Body of pancreas (tissue), 4 donors: ENCODE results near the gene USP2.

Experiments
- CTCF ChIP-seq, 7 experiments: fragments of 450-650 bp in 4 of 7; fragments of 200-600 bp in 3 of 7; sonication (generic) in 3 of 7; IDR thresholded peaks; one replicate each; pipeline ENCODE4 v1.5.1; 2016 to 2019; ENCODE audit warnings: antibody characterized with exemption in 7 of 7
- POLR2A ChIP-seq, 3 donors: fragments of 450-650 bp; IDR thresholded peaks; one replicate each; pipeline ENCODE4 v1.6.1; 2016; ENCODE audit warnings: antibody characterized with exemption in 3 of 3, mild to moderate bottlenecking in 2 of 3

- TF ChIP-seq POLR2A (IDR thresholded peaks at IDR 0.05) (peak in 2 of 3 donors; percentile 63 to 67), CTCF (IDR thresholded peaks at IDR 0.05) (no peak)
Observed at GRCh38 chr11:119376197-119376847, 5.2 kb downstream of the USP2 start.
